GM21367 (cell line): ENCODE results near the gene IFNA5.

Source experiments
- ATAC-seq: cut with Tn5 transposase; IDR thresholded peaks from one replicate; pipeline ENCODE4 v1.9.1; 2021; ENCODE audit not compliant: unreplicated experiment

The IFNA5 gene

GRCh38 chr9:21294904-21295538 lies 10.1 kb downstream of the IFNA5 start:
- peak; percentile 64 for ATAC-seq

- ATAC-seq, result no peak
These were observed 10.7 kb downstream of the IFNA5 start for GRCh38 chr9:21294364-21294774.

- no peak for ATAC-seq
These were observed 15.3 kb downstream of the IFNA5 start for GRCh38 chr9:21289848-21290247.

GRCh38 chr9:21287280-21287679 lies 17.8 kb downstream of the IFNA5 start:
- ATAC-seq, result no peak

- no peak for ATAC-seq
These were observed 18.5 kb downstream of the IFNA5 start for GRCh38 chr9:21286659-21287058.

- ATAC-seq, result no peak
These were observed 19.0 kb downstream of the IFNA5 start for GRCh38 chr9:21286099-21286498.

- ATAC-seq, result no peak
These were observed 23.8 kb downstream of the IFNA5 start for GRCh38 chr9:21281275-21281674.

GRCh38 chr9:21268347-21268657 lies 36.8 kb downstream of the IFNA5 start:
- no peak for ATAC-seq

GRCh38 chr9:21267485-21268346 lies 37.4 kb downstream of the IFNA5 start:
- peak; percentile 52 for ATAC-seq

GRCh38 chr9:21266733-21267484 lies 38.2 kb downstream of the IFNA5 start:
- ATAC-seq, result no peak

GRCh38 chr9:21265421-21266189 lies 39.5 kb downstream of the IFNA5 start:
- ATAC-seq, result no peak

- no peak for ATAC-seq
These were observed 49.4 kb downstream of the IFNA5 start for GRCh38 chr9:21255538-21256212.
